Ureter (tissue), 1 donor: ENCODE results near the gene PSMA1. TPM values are rescaled to one million over a fixed set of nuclear protein-coding genes. Genes with fewer than 3 reads are reported as not detected.
A peak's percentile ranks its signal among the peaks of the same experiment; 100 is the strongest.
"Not testable (repeated sequence)": the region's sequence is repeated elsewhere in the genome, so short reads cannot be mapped to it uniquely, and the experiment has no call there.

ENCODE experiments used
- DNase-seq: peaks from one replicate; pipeline ENCODE4 v3.0.0-alpha.2; 2020; ENCODE audit warnings: low spot score
- total RNA-seq: library from RNA; stranded (reverse); gene quantifications from one replicate; pipeline ENCODE4 v1.2.4, GENCODE V29; 2023
- donor health status: DM: yes; HTN: yes; CAD: no.

The PSMA1 gene
- total RNA-seq = 138 TPM

- peak; percentile 95 for DNase-seq
Observed at GRCh38 chr11:14519917-14520746, at the start of gene PSMA1. PSMA1 (minus strand) TSS chr11:14520386; CDS start chr11:14520299, 87 bp downstream.

- DNase-seq = not testable (repeated sequence)
Observed at GRCh38 chr11:14569516-14569915, 49.3 kb upstream of the PSMA1 start.

DNA sequence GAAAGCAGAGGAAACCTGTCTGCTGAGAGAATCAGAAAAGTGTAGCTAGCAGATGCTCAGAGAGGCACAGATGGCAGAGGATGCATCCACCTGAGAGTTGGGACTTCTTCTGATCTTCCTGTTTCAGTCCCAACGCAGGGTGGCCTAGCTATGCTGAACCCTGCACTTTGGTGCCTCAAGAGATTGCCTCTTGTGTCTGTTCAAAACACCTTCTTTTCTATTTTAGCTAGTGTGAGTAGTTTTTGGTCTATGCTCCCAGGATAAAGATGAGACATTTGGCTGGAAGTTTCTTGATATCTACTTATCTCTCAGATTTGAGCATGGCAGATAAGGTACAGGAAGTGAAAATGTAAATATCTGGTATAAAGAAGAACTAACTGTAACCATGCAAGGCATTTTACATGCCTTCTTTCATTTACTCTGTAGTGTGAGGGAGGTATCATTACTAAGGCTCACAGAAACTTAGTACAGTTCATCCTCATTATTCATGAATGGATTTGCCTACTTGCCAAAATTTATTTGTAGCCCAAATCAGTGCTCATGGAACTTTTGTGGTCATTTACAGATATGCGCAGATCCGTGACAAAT lies 47.0 kb upstream of the PSMA1 start:
- no peak for DNase-seq

DNA sequence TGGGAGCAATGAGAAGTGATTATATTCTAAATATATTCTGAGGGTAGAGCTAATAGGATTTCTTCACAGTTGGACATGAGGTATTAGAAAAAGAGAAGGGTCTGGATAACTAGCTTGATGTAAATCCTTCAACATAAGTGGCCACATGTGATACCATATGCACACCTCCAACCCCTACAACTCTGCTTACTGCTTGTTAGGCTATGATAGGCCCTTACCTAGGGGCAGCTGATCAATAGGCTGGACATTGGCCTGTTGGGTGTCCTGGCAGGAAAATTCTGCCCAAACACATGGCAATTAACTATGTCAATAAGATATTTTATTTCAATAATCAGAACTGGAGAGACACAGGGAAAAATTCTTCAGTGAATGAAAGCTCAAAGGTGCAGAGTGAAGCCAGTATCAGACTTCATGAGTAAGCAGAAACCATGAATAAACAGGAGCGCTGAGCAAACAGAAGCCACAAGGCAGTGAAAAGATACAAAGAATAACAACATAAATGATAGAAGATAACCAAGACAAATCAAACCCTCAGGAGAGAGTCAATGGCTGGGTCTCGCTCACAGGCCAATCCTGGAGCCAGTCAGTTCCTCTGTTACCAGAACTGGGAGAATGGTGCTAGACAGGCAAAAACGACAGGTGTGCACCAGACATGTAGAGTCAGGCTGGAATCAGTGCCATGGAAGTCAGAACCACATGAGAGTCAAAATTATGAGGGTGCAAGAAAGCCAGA lies 46.3 kb upstream of the PSMA1 start:
- DNase-seq = no peak

DNA sequence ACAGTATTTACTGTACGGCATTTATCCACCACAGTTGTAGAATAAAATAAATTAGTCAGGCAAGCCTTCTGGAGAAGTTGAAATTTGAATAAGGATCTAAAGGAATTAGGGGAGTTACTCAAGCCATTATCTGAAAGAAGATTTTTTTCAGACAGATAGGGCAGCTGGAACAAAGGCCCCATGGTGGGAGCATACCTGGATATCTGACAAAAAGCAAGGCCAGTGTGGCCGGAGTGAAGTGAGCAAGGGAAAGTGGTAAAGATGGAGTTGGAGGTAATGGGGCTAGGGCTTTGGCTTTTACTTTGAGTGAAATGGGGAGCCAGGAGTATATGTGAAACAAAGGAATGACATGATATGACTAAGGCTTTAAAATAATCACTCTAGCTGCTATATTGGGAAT lies 45.7 kb upstream of the PSMA1 start:
- DNase-seq = no peak

- DNase-seq = no peak
Observed at GRCh38 chr11:14555818-14556217, 35.6 kb upstream of the PSMA1 start.

- no peak for DNase-seq
Observed at GRCh38 chr11:14554959-14555358, 34.8 kb upstream of the PSMA1 start.

- no peak for DNase-seq
Observed at GRCh38 chr11:14552089-14552488, 31.9 kb upstream of the PSMA1 start.

GRCh38 chr11:14551380-14551779 lies 31.2 kb upstream of the PSMA1 start:
- DNase-seq = no peak

DNA sequence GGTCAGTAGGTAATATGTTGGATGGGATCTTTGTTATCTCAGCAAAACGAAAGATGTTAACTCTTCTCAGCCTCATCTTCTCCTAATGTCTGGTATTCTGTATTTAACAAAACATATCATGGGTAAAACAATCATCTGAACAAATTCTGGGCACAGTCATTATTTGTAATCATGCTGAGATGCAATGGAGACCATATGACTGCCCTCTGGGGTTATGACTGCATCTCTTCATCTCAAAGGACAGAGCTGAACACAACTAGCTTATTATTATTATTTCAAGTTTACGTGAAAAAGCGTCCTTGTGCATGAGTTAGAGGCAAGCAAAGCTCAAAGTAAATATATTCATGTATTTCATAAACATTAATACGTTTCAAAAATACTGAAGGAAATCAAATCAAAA lies 29.7 kb upstream of the PSMA1 start:
- no peak for DNase-seq

GRCh38 chr11:14547440-14547839 lies 27.3 kb upstream of the PSMA1 start:
- DNase-seq = no peak

DNA sequence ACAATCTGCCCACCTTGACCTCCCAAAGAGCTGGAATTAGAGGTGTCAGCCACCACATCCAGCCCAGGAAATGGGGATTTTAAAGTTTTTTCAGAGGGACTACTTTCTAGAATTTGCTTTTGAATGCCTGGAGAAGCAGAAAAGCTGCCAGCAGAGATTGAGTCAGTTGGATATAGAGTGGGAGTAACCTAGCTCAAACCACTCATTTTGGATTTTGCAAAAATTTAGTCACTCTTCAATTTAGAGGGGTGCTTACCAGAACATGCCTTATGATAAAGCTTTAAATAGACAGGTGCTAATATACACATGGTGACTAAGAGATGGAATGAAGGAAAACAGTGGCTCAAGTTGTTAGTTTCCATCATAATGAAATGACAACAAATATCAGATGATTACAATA lies 26.5 kb upstream of the PSMA1 start:
- no peak for DNase-seq

DNA sequence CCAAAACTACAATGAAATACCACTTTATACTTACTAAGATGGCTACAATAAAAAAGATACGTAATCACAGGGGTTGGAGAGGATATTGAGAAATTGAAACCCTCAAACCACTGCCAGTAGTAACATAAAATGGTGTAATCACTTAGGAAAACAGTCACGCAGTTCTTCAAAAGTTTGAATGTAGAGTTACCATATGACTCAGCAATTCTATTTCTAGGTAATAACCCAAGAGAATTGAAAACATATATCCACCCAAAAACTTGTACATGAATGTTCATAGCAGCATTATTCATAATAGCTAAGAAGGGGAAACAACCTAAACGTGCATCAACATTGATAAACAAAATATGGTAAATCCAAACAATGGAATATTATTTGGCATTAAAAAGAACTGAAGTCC lies 24.4 kb upstream of the PSMA1 start:
- DNase-seq = no peak

DNA sequence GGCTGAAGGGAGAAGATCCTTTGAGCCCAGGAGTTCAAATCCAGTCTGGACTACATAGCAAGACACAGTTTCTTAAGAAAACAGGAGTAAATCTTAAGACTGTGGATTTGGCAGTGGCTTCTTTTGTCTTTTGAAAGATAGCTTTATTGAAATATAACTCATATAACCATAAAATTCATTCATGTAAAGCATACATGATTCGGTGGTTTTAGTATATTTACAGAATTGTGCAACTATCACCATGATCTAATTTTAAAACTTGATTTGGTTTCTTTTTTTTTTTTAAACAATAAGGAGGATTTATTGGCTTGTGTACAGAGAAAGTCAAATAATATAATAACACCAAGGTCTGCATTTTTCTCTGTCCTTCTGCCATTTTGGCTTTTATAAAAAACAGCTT lies 23.1 kb upstream of the PSMA1 start:
- no peak for DNase-seq

DNA sequence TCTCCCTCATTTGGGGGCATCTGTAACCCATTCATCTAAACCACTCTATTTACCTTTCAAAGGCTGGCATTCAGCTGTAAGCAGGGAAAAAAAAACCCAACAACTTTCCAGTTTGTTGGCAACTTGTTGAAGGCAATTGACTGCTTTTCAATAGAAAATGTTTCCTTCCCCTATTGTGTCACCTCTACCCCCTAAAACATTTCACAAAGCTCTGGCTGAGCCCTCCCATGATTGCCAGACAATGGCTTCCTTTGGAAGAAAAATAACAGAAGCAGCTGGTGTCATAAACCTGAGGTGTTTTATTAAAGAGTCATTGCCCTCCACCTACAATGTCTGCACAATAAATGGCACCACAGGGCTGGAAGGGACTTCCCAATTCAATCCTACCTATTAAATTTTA lies 22.1 kb upstream of the PSMA1 start:
- DNase-seq = no peak

GRCh38 chr11:14541192-14541947 lies 21.2 kb upstream of the PSMA1 start:
- DNase-seq = peak; percentile 54

DNA sequence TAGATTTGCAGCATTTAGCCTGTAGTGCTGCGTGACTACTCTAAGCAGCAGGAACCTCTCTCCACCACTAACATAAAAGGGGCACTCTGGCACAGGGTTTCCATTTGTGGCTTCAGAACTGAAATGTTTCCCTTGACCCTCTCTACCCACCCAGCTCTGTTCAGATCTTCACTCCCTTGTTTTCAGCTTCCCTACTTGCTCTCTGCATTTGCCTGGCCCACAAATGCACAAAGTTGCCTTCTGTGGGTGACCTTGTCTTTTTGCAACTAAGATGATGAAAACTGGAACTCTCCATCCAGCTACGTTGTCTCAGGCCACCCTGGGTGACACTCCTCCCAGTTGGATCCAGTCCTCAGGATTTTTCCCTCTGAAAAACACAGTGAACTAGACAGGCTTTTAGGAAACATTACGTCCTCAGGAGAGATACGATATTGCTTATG lies 19.8 kb upstream of the PSMA1 start:
- no peak for DNase-seq

GRCh38 chr11:14538926-14539554 lies 18.9 kb upstream of the PSMA1 start:
- DNase-seq = no peak

GRCh38 chr11:14538271-14538925 lies 18.2 kb upstream of the PSMA1 start:
- DNase-seq = no peak

DNA sequence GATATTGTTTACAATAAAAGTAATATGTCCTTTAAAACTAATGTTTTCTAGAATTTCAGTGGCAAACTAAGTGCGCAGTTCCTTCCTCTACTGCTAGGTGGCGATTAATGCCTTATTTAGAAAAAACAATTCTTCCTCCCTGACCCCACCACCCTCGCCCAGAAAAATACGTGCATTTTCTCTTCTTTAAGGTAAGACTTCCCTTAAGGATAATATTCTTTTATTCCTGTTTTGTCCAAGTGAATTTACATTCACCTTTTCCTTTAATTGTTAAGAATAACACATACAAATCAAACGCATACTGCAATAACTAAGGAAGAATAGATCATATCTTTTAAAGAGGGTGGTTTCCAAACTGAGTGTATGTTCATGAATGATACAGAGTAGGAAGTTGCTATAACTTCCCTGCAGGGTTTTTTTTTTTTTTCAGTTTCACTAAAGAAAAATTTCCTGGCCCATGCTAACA lies 17.0 kb upstream of the PSMA1 start:
- DNase-seq = no peak

DNA sequence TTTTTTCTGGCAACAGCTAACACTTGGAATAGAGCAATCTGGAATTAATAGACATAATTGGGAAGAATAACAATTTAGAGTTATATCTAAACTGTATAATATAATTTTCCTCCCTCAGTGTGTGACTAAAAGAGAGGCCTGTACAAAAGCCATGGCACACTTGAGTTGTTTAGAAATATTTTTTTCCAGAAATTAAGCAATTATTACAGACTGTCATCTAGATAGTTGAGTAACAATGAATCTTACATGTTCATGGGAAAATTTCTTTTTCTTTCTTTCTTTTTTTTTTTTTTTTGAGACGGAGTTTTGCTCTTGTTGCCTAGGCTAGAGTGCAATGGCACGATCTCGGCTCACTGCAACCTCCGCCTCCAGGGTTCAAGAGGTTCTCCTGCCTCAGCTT lies 15.0 kb upstream of the PSMA1 start:
- DNase-seq = not testable (repeated sequence)
